ENCODE results near the gene ZNF460. TPM values are rescaled to one million over a fixed set of nuclear protein-coding genes. Genes with fewer than 3 reads are reported as not detected.
A peak's percentile ranks its signal among the peaks of the same experiment; 100 is the strongest.
"Not testable (repeated sequence)": the region's sequence is repeated elsewhere in the genome, so short reads cannot be mapped to it uniquely, and the experiment has no call there.

Gene ZNF460
- total RNA-seq (2014; rRNA removed; shearing (Covaris generic)) = 59.1 and 59.9 TPM in 2 replicates

DNA sequence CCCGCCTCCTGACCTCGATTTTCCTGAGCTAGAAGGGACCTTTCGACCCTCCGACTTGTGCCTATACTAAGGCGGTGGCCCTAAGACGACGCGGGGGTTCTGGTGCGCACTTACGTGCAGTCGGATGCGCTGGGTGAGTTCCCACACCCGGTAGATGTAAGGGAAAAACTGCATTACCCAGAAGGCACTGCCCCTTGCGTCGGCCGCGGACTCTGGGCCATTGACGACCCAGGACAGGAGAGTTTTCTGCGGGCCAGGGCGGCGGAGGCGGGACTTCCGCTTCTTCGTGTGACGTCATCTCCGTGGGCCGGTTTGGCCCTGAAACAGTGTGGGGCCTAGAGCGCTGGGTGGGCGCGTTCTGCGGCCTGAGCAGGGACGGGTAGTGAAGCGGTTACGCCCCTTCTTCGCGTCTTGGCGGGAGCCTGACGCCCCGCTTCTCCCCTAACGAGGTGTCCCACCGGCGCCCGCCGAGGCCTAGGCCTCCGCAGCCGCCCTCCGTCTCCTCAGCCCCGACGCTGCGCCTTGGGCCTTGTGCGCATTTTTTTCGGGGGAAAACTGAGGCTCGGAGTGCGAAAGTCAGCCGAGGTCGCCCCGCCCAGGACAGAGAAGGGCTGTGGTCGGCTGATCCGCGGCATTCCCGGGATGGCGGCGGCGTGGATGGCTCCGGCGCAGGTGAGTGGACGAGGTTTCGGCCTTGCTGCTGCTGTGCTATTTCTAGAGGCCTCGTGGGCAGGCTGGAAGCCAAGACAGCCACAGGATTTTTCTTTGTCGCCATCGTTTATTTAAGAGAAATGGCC, at the start of gene ZNF460:
TSS of gene ZNF460 (plus strand) at position 321 of the 797 bp plus-strand sequence. CDS start at position 643, 322 bp downstream.
- peak; percentile 100 for DNase-seq (ENCODE audit: low spot score)

DNA sequence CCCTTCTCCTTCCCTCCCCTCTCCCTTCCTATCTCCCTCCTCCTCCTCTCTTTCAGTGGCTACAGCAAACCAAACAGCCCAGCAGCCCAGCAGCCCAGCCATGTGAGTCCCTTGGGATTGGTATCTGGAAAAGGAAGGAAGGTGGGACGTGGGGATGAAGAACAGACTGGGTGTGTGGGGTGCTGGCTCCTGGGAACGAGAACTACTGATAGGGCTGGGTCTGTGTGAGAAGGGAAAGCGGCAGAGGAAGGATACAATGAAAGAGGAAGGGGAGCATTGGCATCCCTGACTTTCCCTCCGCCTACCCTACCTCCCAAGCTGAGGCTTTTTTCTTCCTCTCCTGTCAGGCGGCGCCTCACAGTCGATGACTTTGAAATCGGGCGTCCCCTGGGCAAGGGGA, 48.6 kb upstream of the ZNF460 start:
- DNase-seq (ENCODE audit: low spot score) = no peak

DNA sequence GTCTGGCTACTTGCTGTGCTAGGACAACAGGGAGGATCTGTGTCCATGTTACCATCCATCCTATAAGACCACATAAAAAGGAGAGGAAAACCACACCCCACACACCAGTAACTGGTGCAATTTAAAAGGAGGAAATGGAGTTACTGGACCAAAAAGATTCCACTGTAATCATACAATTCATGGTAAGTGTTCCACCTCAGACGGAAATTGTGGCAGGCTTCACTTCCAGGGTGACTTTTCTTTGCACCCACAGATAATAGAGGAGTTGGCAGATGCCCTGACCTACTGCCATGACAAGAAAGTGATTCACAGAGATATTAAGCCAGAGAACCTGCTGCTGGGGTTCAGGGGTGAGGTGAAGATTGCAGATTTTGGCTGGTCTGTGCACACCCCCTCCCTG, 47.1 kb upstream of the ZNF460 start:
- DNase-seq (ENCODE audit: low spot score) = no peak

DNA sequence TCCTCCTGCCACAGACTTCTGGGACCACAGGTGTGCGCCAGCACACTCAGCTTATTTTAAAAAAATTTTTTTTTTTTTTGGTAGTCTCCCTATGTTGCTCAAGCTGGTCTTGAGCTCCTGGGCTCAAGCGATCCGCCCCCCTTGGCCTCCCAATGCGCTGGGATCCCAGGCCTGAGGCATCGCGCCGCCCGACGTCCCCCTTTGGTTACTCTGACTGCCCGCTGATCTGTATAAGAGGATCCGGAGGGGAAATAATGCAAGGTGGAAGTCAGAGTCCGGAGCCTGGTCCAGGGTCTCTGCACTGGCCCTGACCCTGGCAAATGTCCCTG, 40.3 kb upstream of the ZNF460 start:
- DNase-seq (ENCODE audit: low spot score) = no peak

DNA sequence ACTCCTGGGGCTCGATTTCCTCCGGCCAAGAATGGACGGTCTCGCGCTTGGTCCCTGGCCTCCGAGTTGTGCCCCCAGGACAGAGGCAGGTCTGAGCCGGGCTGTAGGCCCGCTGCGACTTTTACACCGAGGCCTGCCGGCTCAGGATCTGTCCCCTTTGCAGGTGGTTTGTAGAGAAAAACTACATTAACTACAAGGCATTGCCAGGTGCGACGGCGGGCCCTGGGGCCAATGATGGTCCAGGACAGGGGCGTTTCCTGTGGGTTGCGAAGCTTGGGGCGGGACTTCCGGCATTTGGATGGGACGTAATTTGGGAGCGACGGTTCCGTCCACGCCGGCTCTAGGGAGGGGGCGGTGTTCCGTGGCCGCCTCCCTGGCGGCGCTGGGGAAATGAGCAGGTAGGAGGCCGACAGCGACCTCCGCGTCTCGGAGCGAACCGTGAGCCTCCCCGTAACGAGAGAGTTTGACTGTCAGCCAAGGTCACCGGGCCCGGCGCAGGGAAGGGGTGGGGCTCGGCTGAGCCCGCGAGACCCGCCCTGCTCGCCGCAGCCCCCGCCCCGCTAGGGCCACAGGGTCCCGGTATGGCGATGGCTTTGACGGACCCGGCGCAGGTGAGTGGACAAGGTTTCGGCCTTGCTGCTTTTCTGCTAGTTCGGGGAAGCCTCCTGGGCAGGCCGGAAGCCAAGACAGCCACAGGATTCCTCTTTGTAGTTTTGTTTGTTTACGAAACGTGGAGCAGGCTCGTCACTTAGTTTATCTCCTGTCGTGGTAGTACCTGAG, 39.8 kb upstream of the ZNF460 start, which contains the start of gene ZNF805:
TSS of gene ZNF805 (plus strand) at position 322 of the 780 bp plus-strand sequence. CDS start at position 582, 260 bp downstream.
- peak; percentile 99 for DNase-seq (ENCODE audit: low spot score)

DNA sequence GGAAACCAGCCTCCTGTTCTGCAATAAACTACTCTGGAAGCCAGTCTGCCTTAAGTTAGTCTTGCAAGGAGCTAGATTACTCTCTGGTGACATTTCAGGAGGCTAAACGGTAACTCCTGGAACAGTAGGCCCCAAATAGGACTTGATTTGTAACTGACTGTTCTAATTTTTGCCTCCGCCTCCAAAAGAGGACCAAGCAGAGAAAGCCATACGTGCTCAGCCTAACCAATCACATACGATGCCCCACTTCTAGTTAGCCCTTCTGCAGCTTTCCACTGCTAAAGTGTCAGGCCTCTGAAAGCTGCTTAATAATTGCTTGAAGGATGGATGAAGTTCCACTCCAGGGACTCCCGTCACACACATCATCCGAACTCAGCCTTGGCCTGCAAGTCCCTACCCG, 39.1 kb upstream of the ZNF460 start:
- DNase-seq (ENCODE audit: low spot score) = peak; percentile 22

DNA sequence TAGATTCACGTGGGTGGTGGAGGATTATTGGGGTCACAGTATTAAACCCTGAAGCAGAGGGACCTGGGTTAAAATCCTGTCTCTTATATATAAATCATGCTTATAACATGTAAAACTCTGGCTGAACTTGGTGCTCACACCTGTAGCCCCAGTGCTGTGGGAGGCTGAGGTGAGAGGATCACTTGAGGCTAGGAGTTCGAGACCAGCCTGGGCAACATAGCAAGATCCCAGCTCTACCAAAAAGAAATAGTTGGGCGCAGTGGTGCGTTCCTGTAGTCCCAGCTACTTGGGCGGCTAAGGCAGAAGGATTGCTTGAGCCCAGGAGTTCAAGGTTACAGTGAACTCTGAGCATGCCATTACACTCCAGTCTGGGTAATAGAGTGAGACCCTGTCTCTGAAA, 37.5 kb upstream of the ZNF460 start:
- no peak for DNase-seq (ENCODE audit: low spot score)

DNA sequence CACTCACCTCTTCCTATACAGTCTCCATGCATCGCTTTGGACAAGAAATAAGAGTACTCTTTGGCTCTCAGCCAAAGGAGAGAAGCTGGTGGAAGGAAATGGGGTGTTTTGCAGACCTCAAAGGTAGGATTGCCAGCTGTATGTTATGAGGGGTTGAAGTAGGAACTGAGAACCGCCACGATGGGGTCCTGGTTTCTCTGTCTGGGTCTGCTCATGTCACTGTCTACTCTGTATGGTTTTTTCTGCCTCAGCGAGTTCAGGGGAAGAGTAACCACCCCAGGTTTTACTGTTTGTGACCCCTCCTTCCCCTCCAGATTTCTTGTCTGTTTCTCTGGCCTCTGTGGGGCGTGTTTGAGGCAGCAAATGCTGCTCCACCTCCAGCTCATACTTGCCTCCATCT, 35.8 kb upstream of the ZNF460 start:
- no peak for DNase-seq (ENCODE audit: low spot score)

DNA sequence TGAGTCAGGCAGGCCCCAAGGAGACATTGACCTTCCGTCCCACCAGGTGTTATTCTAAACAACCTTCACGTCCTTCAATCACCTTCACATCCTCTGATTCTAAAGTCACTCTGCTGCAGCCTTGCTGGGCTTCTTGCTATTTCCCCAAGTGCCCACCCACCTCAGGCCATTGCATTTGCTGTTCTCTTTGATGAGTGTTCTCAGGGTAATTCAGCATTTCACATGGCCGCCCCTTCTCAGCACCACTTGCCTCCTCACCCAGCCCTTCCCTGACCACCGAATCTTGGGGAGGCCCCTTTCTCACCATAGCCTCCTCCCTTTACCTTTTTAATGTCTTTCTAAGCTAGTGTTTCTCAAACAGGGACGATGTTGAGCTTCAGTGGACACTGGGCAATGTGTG, 35.2 kb upstream of the ZNF460 start:
- DNase-seq (ENCODE audit: low spot score) = no peak

DNA sequence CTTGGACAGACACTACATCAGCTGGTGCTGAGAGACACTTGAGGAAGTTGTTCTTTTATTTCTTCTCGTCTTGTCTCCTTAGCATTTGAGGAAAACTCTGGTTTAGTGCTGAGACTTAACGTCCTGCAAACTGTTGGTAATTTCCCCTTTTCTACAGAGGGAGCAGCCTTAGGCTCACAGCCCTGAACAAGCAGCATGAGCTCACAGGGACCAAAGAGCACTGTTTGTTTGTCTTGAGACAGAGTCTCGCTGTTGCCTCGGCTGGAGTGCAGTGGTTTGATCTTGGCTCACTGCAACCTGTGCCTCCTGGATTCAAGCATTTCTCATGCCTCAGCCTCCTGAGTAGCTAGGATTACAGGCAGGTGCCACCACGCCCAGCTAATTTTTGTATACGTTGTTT, 34.3 kb upstream of the ZNF460 start:
- no peak for DNase-seq (ENCODE audit: low spot score)

DNA sequence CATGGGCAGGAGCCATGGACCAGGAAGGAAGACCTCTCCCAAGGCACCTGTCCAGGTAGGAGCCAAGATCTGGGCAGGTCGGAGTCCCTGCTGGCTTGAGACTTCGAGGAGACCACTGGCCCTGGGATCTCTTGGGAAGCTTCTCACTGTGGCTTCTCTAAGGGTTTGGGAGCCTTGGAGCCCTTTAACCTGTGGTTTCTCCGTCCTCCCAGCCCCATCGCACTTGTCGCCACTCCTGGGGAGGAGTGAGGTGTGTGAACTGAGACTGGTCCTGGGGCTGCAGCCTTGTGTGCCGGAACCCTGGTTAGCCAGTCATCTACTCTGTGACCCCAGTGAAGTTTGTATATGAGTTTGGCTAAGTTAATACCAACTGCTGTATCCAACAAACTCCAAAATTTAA, 31.6 kb upstream of the ZNF460 start:
- DNase-seq (ENCODE audit: low spot score) = no peak

DNA sequence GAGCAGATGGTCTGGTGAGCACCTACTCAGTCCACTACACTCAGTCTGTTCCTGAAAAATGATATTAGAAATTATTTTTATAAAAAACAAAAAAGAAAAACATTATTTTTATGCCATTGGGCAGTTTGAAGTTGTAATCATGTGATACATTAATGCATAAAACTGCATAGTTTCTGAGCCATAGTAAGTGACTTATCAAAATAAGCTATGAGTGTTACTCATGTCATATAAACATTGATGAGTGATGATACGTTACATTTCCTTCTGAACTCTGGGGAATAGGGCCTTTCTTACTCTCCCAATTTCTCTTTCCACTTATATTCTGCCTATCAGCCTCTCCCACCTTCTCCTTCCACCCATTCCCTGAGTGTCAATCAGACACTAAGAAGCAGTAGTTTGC, 31.0 kb upstream of the ZNF460 start:
- no peak for DNase-seq (ENCODE audit: low spot score)

DNA sequence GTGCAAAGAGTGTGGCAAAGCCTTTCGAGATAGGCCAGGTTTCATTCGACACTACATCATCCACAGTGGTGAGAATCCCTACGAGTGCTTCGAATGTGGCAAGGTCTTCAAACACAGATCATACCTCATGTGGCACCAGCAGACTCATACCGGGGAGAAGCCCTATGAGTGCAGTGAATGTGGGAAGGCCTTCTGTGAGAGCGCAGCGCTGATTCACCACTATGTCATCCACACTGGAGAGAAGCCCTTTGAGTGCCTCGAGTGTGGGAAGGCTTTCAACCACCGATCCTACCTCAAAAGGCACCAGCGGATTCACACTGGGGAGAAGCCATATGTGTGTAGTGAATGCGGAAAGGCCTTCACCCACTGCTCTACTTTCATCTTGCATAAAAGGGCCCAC, 26.5 kb upstream of the ZNF460 start:
- not testable (repeated sequence) for DNase-seq (ENCODE audit: low spot score)

DNA sequence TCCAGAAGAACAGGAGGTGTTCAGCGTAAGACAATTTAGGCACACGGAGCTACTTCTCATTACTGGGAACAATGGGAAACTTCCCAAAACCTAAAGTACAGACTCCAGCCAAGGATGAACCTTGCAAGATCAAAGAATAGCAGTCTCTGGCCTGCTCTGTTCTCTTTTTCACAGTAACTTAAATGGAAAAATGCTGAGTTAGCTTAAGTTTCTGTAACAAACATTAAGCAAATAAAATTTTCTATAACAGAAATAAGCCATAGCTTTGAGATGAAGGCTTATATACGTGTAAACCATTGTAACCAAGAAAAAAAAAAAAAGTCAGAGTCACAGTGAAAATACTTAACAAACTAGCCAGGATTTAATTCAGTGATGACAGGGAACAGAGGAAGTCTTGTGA, 18.2 kb upstream of the ZNF460 start:
- DNase-seq (ENCODE audit: low spot score) = no peak

DNA sequence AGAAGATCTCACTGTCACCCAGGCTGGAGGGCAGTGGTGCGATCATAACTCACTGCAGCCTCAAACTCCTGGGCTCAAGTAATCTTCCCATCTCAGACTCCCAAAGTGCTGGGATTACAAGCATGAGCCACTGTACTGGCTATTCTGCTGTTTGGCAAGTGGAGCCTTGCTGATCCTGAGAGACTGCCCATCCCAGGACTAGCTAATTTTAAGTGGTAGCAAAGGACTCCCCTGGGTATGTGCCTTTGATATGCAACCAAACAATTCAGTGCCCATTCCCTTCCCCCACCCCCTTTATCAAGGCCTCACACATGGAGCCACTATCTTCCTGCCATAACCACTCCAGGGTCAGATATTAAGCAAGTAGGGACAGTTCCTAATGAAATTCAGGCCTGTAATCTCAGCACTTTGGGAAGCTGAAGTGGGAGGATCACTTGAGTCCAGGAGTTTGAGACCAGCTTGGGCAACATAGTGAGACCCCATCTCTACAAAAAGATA, 17.0 kb upstream of the ZNF460 start:
- no peak for DNase-seq (ENCODE audit: low spot score)

DNA sequence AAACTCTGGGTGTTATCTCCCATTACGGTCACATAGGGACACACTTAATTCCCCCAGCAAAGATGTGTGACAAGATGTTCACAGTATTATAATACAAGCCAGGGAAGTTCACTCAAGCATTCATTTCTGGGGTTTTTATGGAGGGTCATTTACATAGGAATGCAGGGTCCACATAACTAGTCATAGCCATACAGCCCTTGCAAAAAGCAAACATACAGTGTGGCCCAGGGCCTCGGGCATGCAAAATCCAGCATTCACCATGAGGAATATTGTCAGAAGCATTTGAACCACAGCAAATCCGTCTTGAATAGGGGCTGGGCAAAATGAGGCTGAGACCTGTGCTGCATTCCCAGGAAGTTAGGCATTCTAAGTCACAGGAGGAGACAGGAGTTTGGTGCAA, 13.0 kb upstream of the ZNF460 start:
- no peak for DNase-seq (ENCODE audit: low spot score)

DNA sequence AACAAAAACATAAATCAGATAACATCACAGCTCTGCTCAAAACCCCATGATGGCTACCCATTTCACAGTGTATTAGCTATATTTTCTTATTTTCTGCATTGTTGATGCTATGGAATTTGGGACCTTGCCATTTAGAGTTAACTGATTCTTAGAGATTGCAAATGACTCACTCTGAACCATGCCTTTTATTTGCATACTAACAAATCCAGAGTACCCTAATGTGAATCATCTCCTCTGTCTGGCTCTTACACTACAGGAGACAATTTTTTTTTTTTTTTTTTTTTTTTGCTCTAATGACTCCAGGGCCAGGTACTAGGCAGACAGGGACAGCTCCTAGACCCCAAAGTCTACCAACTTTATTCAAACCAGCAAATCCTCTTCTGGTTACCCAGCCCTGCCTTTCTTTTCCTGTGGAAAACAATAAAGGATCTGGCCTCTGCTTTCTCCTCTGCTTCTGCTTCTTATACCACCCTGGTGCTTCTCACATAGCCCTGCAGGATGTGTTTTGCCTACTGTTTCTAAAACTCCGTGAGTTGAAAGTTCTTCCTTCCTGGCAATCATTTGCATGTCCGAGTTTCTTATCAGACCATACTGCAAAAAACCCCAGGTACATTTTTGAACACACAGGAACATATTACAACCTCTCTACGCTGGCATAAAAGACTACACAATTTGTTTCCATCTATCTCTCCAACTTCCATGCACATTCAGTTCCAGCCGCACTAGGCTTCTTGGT, 10.6 kb upstream of the ZNF460 start:
- no peak for DNase-seq (ENCODE audit: low spot score)

DNA sequence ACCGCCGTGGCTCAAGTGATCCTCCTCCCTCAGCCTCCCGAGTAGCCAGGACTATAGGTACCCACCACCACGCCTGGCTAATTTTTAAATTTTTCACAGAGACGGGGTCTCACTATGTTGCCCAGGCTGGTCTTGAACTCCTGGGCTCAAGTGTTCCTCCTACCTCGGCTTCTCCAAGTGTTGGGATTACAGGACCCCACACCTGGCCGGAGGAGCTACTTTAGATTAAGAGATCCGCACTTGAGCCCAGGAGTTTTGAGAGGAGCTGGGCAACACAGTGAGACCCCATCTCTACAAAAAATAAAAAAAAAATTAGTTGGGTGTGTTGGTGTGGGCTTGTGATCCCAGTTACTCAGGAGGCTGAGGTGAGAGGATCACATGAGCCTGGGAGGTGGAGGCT, 9.0 kb upstream of the ZNF460 start:
- no peak for DNase-seq (ENCODE audit: low spot score)

DNA sequence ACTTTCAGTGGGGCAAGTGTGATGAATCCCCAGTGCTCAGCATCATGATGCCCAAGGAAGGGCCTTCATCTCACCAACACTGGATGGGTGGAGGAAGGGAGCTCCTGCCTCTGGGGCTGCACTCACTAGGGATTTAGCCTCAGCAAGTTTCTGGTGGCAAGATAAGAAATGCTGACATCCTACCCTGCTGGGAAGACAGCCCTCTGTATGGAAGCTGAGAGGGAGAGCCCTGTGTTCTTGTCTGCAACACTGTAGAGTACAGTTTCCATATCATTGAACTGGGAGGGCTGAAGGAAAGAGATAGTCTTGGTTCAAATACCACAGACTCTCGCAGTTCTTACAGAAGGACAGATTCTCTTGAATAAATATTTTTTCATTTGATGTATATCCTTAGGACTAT, 7.3 kb upstream of the ZNF460 start:
- DNase-seq (ENCODE audit: low spot score) = no peak

DNA sequence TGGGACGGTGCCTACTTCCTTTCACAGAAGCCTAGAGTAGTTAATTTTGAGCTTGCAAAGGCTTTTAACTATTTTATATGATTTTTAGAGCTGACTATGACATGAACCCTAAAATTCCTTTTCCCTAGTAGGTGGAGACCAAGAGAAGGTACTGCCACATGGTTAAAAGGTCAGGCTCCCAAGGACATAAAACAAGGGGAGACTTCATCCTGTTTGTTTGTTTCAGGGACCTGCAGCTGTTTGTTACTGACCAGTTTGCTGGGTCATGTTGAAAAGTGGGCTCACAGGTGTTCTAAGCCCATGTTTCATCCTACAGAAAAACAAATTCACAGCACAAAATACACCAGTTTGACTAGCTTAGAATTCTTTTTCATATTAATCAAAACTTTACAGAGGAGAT, 3.9 kb upstream of the ZNF460 start:
- DNase-seq (ENCODE audit: low spot score) = no peak

DNA sequence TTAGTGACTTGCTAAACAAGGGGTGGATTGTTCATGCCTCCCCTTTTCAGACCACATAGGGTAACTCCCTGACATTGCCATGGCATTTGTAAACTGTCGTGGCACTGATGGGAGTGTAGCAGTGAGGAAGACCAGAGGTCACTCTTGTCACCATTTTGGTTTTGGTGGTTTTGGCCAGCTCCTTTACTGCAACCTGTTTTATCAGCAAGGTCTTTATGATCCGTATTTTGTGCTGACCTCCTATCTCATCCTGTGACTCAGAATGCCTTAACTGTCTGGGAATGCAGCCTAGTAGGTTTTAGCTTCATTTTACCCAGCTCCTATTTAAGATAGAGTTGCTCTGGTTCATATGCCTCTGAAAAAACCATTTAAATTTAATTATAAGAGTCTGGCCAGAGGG, 1.8 kb upstream of the ZNF460 start:
- not testable (repeated sequence) for DNase-seq (ENCODE audit: low spot score)

Data from HT-29 (cell line).